HG02884 (cell line): ENCODE data around the gene TNFSF9.
"Not testable (repeated sequence)": the region's sequence is repeated elsewhere in the genome, so short reads cannot be mapped to it uniquely, and the experiment has no call there.

Source experiments
- ATAC-seq: cut with Tn5 transposase; IDR thresholded peaks from one replicate; pipeline ENCODE4 v1.9.1; 2021; ENCODE audit warnings: mild to moderate bottlenecking, moderate library complexity; ENCODE audit not compliant: unreplicated experiment

Gene TNFSF9

DNA sequence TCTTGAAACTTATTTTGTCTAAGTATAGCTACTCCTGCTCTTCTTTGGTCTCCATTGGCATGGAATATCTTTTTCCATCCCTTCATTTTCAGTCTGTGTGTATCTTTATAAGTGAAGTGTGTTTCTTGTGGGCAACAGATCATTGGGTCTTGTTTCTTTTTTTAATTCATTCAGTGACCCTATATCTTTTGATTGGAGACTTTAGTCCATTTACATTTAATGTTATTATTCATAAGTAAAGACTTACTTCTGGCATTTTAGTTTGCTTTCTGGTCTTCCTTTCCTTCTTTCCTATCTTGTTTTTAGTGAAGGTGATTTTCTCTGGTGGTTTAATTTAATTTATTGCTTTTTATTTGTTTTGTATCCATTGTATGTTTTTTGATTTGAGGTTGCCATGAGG, 40.3 kb downstream of the TNFSF9 start:
- ATAC-seq, result no peak

DNA sequence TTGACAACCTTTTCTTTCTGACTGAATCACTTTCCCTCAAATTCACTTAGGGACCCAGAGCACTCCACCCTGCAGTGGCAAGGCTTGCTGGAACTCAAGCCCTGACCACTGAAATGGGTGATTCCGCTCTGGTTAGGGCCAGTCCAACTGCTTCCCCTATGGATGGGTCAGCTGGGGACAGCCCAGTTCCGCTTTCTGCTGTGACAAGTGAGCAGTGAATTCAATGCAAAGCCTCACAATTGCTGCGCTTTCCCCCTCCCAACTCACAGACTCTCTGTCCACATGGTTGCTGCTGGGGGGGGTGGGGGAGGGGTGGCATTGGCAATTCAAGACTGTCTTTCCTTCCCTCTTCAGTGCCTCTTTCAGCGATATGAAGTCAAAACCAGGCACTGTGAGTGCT, 41.4 kb downstream of the TNFSF9 start:
- no peak for ATAC-seq

DNA sequence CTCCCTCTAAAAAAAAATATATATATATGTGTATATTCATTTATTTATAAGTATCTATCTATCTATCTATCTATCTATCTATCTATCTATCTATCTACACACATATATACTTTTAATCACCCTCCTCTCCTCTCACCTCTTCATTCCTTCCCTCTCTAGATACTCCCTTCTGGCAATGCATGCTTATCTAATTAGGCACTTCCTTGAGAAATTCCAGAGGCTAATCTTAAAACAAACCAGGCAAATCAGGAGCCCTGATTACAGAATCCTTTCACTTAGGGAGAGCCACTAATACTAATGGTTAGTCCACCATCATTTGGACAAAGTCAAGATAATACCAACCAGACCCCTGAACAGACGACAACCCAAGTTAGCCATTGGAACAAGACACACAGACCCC, 42.5 kb downstream of the TNFSF9 start:
- ATAC-seq, result no peak

DNA sequence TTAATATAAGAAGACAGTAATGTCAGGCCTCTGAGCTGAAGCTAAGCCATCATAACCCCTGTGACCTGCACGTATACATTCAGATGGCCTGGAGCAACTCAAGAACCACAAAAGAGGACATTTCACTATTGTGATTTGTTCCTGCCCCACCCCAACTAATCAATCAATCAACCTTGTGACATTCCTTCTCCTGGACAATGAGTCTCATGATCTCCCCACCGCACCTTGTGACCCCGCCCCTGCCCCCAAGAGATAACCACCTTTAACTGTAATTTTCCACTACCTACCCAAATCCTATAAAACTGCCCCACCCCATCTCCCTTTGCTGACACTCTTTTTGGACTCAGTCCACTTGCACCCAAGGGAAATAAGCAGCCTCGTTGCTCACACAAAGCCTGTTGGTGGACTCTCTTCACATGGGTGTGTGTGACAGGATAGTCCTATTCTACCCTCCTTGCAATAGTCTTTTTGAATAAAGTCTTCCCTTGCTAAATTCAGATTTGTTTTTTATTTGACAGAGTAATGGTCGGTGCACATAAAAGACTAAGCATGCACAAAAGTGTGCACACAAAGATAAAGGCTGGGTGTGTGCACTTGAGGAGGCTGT, 46.1 kb downstream of the TNFSF9 start:
- no peak for ATAC-seq

DNA sequence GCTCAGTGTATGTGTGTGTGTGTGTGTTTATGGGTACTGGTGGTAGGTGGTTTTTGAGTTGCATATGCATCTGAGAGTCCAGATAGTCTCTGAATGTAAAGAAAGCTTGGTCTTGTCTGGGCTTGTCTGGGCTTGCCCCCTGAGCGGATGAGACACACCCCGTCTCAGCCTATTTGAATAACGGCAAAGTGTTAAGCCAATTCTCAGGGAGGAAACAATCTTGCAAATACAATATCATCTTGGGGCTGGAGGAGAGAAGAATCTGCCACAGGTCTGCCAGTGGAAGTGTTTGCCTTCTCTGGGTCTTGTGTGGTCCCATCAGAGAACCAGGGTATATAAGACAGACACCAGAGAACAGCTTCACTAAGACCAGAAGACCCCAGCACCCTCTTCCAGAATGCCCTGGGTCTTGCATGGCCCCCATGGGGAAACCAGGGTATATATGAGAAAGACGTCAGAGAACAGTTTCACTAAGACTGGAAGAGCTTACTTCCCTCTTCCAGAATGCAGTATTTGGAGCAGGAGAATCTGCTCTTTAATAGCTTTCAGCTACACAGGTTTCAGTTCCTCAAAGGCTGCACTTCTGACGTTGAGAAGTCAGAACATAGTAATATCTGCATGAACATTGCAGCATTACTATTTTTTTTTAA, 46.8 kb downstream of the TNFSF9 start:
- peak; percentile 59 for ATAC-seq

DNA sequence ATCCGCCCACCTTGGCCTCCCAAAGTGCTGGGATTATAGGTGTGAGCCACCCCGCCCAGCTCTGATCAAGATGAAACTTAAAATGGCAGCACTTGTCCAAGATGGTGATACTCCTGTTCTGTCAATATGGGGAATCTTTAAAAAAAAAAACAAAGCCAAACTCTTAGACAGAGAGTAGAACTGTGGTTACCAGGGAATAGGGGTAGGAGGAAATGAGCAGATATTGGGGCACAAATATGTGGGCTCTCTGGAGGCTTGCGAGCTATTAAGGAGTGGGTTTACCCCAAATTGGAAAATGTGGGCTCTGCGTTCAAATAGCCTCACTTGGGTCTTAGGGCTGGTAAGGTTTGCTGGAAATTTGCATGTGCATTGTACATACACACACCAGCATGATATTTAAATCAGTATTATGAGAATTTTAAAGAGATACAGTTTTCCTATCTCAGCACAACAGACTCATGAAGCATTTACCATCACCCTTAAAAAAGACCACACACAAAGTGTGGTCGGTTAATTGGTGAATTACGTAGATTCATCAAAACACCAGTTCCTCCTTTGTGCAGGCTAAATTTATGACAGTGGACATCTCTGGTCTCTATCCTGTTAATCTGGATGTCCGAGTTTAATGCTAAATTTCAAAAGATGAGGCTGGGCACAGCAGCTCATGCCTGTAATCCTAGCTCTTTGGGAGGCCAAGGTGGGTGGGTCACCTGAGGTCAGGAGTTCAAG, 48.8 kb downstream of the TNFSF9 start:
- ATAC-seq, result no peak

DNA sequence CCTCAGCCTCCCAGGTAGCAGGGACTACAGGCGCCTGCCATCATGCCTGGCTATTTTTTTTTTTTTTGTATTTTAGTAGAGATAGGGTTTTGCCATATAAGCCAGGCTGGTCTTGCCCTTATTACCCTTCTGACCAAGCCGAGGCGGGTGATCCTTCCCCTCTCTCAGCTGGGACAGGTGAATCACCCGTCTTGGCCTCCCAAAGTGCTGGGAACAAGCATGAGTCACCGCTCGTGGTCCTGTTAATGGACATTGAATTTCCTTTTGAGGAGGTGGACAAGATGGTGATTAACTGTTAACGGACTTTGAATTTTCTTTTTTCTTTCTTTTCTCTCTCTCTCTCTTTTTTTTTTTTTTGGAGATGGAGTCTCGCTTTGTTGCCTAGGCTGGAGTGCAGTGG, 49.5 kb downstream of the TNFSF9 start:
- no peak for ATAC-seq

DNA sequence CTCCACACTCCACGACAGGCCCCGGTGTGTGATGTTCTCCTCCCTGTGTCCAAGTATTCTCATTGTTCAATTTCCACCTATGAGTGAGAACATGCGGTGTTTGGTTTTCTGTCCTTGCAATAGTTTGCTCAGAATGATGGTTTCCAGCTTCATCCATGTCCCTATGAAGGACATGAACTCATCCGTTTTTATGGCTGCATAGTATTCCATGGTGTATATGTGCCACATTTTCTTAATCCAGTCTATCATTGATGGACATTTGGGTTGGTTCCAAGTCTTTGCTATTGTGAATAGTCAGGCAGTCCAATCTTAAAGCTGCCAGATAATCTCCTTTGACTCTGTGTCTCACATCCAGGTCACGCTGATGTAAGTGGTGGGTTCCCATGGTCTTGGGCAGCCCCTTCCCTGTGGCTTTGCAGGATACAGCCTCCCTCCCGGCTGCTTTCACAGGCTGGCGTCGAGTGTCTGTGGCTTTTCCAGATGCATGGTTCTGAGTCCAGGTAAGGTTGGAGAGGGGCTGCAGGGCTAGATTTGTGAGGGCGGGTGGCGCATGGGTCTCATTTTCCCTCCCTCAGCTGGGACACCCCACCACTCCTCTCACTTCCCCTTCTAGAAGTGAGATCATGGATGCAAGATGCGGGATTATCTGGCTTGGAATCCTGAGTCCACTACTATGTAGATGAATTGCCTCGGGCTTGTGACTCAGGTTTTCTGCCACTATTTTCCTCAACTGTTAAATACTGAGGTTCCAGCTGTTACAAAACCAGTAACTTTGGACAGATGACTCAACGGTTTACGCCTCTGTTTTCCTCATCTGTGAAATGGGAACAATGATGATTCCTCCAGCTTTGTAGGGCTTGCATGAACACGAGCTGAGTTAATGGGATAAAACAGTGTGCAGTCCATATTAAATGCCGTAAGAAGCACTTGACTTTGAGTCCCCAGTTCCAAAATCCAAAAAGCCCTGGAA, 52.0 kb downstream of the TNFSF9 start:
- ATAC-seq, result not testable (repeated sequence)
